HG03575 (cell line): ENCODE data around the gene NRXN2.

Experiments
- ATAC-seq: cut with Tn5 transposase; IDR thresholded peaks from one replicate; pipeline ENCODE4 v1.9.1; 2021; ENCODE audit not compliant: unreplicated experiment, insufficient number of reproducible peaks, low FRiP score; ENCODE audit errors: extremely low read depth

Gene NRXN2

DNA sequence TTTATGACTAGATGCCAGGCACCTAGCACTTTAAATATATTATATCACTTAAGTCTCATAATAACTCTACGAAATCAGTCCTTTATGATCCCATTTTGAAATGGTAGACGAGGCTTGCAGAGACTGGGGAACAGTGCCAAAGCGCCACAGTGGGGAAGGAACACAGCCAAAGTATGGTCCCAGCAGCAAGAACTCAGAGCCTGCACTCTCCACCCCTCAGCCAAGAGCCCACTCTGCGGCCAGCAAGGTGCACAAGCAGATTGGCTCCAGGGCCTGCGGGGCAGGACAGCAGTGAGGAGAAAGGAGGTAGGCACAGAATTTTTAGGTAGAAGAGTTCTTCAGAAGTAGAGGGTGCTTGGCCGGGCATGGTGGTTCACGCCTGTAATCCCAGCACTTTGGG, 61.4 kb downstream of the NRXN2 start:
- no peak for ATAC-seq

DNA sequence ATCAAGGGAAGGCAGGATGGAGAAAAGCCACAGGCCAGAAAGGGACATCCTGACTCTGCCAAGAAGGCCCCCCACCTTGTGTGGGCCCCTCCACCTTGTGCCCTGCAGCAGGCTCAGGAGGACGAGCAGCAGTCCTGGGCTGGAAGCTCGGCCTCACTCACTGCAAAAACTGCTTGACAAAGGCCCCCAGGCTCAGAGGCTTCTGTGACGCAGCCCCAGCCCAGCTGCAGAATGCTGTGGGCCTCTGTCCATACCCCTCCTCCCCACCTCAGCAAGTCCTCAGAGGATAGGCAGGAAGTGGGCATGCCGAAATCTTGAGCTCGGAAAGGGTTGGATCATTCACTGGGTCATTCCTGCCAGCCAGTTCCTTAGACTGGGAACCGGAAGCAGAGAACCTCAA, 61.9 kb downstream of the NRXN2 start:
- no peak for ATAC-seq

DNA sequence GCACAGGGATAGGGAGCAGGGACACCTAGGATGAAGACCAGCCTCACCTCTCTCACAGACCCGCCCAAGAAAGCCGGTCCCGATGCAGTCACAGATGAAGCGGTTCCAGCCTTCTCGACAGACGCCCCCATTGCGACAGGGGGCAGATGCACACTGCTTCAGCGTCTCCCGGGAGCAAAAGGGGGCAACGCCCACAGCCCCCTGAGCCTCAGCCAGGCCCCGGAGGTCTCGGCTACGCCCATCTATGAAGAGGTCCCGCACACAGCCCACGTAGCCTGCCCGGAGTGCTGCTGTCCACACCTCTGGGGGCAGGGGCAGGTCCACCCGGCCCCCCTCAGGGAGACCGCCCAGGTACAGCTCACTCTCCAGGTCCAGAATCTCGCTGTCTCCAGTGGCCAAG, 62.3 kb downstream of the NRXN2 start:
- no peak for ATAC-seq

DNA sequence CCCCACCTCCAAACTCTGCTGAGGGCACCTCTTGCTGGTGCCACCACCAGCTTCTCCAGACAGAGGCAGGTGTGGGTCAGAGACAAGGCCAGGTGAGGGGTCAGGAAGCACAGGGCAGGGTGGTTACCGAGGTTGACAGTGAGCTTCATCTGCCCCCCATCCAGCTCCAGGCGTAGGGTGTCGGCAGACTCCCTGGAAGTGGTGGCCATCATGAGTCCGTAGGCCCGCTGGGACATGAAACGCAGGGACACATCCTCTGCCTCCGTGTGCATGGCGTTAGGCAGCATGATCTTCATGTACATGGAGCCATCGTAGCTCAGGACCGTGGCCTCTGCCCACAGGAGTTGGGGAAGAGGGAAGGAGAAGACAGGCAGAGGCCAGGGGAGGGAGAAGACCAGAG, 62.8 kb downstream of the NRXN2 start:
- no peak for ATAC-seq

DNA sequence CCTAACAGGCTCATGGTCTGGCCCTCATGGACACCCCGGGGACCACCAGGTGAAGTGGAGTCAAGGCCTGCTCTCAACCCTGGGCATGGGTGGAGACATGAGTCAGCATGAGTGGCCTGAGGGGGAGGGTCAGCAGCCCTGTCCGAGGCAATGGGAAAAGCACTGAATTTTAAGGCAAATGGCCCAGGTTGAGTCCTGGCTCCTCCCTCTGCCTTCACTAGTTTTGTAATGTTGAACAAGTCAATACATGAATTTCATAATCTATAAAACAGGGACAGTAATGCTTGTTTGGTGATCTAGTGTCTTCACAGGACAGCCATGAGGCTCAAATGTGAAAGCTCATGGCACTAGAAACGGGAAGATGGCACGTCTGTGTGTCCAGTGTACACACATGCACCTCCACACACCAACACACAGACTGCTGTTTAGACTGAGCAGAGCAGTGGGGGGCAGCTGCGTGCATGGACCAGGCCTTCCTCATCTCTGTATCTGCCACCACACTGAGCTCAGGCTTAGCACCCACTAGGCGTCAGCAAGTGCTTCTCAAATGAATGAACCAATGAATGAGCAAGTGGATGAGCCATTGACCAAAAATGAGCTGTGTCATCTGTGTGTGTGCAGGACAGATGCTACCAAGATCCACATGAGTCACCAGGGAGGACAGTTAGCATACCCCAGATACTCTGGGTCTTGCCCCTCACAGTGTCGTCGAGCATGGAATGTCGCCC, 63.4 kb downstream of the NRXN2 start:
- ATAC-seq = no peak

DNA sequence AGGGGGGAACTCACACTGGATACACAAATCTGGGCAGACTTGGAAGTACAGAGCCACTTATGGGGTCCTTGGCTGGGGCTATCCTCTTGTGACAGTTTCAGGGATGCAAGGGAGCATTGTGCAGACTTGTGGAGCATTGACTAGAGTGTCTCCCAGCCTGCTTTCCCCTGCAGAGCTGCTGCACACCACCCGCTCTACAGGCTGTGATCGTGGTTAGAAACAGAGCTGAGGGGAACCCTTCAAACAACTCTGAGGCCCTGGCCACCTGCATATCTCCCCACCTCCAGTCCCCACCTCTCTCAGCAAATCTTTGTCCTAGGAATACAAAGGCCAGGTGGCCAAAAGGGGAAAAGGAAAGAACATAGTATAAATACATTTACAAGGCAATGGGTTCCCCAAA, 64.7 kb downstream of the NRXN2 start:
- ATAC-seq = no peak

DNA sequence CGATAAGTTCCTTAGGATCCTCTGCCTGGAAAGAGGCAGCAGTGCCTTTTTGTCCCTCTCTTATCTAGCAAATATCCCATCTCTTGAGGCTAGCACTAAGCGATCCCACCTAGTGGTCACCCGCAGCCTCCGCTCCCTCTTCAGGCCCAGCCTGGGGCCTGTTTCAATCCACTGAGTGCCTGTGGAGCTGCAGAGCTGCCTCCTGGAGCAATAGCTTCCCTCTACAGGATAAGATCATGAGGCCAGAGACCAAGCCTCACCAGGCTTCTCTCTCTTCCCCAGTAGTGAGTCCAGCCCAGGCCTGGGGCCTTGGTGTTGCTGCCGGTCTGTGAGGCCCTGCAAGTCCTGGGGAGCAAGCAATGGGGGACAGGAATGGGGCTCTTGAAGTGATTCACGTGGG, 66.1 kb downstream of the NRXN2 start:
- no peak for ATAC-seq

DNA sequence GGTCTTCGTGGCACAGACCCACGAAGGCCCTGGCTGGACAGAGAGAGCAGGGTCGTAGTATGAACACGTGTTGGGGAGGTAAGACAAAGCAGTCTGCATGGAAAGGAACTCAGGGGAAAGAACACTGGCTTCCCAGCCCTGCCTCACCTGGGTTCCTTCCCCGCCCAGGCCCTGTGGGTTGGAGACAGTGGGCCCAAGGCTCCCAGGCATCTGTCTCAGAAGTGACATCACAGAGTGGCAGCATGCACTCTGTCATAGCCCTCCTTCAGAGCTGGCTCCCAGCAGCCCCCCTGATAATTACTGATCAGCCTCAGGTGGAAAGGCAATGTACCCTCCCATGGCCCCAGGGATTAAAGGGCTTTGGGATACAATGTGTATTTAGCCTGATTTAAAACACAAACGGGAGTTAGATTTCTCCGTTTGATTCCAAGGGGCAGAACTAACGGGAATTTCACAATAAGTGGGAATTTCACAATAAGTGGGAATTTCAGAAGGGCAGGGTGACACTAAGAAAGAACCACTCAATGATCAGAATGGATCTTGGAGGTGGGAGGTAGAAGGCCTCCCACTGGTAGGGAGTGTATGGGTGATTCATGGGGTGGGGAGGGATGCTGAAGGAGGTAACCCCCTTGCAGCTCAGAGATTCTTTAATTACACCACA, 66.9 kb downstream of the NRXN2 start:
- ATAC-seq = no peak

DNA sequence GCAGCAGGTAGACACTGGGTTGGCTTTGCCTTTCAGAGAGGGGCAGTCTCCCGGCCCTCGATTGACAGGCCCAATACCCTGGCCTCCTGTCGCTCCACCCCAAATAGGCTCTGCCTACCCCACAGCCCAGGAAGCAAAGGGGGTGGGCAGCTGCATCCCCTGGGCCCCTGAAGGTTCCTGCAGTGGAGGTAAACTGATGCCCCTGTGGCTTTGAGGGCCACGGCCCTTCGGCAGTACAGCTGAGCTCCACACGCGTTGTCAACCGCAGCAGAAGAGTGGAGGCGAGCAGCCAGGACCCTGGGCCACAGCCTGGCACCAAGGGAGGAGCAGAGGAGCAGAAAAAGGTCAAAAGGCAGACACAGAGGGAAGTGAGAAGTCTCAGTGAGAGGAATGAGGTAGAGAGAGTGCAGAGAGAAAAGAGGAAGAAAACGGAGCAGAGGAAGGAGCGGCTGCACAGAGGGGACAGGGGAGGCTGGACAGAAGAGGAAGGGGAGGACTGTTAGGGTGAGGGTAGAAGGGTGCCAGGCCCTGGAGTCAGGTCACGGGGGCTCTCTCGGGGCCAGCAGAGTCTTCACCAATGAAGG, 67.9 kb downstream of the NRXN2 start:
- ATAC-seq = no peak

DNA sequence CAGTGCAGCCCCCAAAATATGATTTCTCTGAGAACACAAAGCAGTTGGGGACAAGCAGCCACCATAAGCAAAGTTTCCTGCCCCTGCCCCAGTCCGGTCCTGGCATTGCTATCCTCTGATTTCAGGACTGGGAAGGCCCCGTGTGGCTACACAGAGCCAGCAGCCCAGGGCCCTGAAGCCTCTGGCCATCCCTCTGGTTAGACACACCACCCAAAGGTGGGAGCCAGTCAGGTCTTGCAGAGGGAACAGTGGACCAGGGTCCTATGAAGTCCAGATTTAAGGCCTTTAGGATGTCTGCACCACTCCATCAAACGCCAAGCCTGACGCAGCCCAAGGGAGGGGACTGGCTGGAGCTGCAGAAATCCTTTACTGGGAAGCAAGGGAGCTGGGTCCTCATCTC, 68.6 kb downstream of the NRXN2 start:
- ATAC-seq = no peak

DNA sequence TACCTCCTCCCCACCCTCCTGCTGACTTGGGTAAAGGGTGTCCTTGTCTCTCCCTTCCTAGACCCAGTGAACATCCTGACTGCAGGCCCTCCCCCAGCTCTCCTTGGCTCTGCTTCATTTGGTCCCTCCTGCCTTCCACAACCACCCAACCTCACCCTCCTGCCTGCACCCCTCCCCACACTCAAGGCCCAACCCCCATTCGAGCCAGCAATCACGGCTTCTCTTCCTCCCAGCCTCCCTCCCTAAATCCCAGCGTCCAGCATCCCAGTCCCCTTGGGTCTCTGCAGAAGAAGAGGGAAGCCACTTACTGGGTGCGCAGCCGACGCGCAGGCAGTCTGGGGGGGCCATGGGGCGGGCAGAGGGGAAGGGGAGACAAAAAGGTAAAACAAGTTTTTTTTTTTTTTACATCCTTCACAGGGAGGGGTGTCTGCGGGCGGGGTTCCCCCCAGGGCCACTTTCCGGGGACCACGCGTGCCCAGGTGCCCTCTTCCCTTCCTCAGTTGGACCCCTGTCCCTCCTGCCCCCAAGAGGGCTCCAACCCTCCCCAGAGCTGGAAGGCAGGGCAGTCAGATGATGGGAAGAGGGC, 69.5 kb downstream of the NRXN2 start:
- no peak for ATAC-seq

DNA sequence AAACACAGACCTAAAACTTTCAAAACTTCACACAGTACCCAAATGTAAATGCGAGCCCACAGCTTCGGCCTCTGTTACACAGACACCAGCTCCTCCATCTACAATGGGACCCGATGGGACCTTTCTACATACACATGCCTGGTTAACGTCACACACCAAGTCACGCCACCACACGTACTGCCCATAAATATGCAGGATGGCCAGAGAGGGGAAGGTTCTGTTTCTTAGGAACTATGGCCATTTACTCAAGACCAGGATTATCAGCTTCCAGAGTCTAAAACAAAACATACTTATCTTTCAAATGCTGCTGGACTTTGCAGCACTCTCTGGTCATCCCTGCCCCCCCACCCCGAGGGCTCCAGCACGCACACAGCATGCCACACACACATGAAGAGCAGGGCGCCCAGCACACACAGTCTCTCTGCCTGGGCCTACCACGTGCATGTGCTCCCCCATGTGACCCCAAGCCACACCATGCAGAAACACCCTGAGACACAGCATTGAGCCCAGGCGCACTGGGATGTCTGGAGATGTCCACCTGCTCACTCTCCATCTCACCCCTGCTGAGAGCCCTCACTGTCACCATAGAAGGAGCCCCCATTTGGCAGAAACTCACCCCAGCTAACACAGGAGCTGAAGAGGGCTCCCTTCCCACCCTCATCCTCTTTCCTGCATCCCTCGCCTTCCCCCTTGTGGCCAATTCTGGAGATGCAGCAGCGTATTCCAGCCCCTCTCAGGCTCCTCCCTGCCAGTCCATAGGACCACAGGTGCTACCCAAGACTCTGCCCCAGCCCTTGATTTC, 70.2 kb downstream of the NRXN2 start:
- no peak for ATAC-seq

DNA sequence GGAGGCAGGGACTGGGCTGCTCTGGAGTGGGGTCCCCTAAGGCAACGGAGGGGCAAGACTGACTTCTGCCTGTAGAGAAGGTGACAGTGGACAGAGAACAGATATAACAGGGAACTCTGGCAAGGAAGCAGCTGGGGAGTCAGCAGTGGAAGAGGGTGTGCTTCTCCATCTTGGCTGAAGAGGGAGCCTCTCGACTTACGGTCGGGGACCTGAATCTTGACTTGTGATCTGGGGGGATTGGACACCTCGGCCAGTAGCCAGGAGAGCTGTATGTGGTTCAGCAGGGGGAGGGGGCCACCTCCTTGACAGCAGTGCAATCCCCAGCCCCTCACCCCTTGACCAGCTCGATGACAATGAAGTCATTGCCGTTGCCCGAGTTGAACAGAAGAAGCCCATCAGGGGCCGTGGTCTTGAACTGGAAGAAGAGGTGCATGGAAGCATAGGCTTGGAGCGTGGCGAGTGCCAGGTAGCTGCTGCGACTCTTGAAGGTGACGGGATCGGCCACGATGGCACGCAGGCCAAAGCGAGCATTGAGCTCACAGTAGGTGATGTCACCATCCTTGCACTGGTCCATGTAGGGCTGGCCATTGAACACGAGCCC, 72.0 kb downstream of the NRXN2 start:
- ATAC-seq = no peak

DNA sequence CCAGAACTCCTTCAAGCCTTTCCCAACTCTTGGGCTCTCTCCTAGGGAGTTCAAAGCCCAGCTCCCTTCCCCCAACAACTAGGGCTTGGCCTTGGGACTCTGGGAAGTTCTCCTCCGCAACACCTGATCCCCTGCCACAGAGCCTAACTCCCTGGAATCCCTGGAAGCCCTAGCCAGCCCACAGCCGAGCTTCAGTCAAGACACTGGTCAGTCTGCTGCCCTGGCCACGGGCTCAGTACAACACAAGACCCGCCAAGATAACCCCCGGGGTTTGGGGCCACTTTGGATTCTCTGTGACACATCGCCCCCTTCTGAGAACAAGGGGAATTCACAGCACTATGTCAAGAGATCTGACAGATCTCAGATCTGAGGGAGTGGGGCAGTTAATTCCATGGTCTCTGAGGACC, 73.7 kb downstream of the NRXN2 start:
- no peak for ATAC-seq

DNA sequence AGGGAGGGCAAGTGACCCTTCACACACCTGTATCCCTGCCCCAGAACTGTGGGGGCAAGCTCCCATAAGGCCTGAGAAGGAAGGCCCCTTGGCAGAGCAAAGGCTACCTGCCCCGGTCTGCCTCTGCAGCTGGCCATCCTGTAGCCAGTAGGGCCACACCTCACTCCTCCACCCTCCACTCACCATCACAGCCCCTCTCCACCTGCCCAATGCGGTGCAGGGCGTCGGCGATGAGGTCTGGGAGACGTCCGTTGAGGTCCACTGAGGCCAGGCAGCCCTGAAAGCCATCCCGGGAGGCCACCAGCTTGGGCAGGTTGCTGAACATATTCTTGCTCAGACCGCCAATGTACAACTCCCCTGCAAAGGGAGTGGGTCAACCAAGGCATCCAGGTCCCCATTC, 74.4 kb downstream of the NRXN2 start:
- ATAC-seq = no peak

DNA sequence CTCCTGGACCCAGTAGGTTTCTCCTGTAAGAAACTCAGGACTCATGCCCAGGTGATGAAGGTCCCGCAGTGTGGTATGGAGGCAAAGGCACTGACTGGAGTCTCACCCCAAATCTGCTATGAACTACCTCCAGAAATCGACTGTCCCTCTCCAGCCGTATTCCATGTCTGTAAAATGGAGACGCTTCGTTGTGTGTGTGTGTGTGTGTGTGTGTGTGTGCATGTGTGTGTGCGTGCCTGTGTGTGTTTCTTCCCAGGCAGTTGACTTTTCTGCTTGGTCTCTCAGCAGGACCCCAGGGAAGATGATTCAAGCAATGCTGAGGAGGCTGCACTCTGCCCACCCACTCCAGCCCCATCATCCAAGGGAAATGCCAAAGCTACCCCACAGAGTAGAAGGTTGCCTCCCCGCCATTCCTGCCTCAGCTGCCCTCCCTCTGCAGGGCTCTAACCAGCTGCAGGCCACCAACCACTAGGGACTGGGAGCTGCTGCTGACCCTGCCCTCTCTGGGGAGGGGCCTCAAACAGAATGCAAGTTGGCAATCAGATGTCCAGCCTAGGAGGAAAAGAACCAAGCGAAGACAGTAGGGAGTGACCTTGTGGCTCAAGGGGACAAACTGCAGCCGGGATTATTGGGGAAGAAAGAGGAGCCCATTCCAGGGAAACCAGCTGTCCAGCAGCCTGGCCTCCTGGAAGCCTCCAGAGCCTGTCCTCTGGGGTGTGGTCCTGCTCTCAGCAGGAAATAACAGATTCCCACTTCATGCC, 75.8 kb downstream of the NRXN2 start:
- no peak for ATAC-seq

DNA sequence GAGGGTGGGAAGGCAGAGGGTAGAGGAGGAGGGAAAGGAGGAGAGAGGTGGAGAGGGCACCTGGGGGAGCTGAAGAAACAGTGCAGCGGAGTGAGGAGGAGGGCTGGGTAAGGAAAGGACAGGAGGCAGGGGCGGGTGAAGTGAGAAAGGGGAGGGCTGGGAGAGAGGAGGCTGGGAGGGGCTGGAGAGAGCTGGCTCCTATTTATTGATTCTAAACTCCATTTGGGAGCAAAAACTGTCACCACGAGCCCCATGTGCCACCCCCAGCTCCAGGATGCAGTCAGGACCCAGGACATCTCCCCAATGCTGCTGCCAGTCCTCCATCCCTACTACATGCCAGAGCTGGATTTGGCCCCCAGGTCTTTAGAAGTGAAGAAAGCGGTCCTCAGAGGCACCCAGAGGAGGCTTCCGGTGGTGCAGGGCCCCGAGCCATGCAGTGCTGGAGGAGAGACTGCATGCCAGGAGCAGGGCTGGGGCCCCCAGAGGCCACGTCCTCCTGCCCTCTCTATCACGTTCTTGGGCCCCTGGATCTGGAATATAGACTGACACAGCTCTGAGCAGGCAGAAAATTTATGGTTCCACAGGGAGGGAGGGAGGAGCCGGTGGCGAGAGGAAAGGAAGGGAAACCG, 78.2 kb downstream of the NRXN2 start:
- ATAC-seq = no peak
